Measurements from ENCODE around the gene NACC2.
"Not testable (repeated sequence)": the region's sequence is repeated elsewhere in the genome, so short reads cannot be mapped to it uniquely, and the experiment has no call there.

The NACC2 gene

GRCh38 chr9:135971111-135971766 lies 123.8 kb downstream of the NACC2 start:
- no peak for DNase-seq

DNA sequence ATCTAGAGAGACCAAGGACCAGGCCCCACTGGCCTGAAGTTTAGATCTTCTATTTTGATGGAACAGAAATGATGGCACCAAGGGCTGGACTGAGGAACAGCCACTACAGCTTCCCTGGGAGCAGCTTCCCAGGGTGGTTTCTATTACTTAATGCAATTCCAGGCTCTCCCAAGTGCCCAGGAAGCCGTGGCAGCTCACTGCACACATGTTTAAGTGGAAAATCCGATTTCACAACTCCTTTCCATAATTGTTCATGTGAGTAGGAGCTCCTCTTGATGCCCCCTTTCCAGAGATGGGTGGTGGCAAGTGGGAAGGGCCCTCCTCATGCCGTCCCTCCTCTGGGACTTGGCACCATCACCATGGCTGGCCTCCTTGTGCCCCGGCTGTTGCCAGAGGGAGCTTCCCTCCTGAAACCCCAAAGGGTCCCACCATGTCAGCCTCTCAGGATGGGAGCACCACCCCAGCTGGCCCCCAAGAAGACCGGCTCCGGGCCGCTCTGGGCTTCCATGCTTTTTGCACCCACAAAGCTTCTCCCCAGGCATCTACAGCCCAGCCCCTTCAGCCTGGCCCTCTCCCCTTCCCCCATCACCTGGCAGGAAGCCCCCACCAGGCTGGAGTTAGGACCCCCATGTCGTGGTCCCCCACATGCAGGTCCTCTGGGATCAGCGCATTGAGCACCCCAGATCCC lies 124.8 kb downstream of the NACC2 start:
- no peak for DNase-seq

GRCh38 chr9:135969064-135969683 lies 125.9 kb downstream of the NACC2 start:
- no peak for DNase-seq

GRCh38 chr9:135968601-135969000 lies 126.5 kb downstream of the NACC2 start:
- DNase-seq = no peak

DNA sequence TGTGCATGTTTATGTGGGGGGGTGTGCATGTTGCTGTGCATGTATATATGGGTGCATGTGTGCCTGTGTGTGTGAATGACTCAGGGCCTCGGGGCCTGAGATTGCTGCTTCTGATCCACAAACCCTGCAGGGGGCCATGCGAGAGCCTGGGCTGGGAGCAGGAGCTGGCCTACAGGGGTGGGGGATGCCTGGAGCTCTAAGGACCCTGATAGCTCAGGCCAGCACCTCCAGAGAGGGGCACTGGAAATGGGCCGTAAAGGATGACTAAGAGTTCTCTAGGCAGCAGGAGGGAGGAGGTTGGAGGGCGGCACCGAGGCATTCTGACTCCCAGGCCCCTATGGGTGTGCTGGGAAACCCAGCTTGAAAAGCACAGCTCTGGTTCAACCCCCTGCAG lies 127.0 kb downstream of the NACC2 start:
- no peak for DNase-seq

DNA sequence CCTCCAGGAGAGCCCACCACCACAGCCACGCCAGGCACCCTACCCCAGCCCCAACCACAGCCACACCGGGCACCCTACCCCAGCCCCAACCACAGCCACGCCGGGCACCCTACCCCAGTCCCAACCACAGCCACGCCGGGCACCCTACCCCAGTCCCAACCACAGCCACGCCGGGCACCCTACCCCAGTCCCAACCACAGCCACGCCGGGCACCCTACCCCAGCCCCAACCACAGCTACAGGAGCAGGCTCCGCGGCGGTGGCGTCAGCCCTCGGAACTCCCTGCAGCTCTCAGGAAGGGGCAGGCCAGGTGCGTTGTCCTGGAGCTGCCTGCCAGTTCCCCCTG lies 128.2 kb downstream of the NACC2 start:
- not testable (repeated sequence) for DNase-seq

- DNase-seq = no peak
These were observed 129.8 kb downstream of the NACC2 start for GRCh38 chr9:135965124-135965756.

DNA sequence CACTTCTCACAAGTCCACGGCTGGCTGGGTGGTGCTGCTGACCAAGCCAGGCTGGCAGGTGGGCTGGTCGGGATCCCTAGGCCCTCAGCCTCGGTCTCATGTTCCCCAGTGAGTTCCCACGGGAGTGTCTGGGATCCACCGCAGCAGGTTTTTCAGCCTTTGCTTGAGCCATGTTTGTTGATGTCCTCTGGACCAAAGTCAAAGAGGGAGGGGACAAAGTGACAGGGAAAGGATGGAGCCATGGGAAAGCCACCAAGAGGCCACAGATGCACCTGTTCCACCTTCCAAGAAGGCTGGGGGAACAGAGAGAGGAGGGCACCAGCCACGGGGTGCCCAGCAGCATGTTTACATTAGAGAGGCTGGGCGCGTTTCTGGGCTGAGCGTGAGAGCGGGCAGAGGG lies 131.2 kb downstream of the NACC2 start:
- no peak for DNase-seq

DNA sequence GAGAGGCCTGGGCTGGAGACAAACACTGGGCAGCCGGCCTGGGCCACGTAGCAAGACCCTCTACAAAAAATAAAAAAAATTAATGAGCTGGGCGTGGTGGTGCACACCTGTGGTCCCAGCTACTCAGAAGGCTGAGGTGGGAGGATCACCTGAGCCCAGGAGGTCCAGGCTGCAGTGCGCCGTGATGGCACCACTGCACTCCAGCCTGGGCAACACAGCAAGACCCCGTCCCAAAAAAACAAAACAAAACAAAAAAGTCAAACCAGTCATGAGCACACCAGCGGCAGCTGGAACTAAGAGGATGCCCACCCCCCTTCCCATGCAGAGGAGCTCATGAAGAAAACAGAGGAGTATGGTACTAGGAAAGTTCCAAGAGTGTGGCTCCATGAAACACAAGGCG lies 131.8 kb downstream of the NACC2 start:
- DNase-seq = no peak

- no peak for DNase-seq
These were observed 132.3 kb downstream of the NACC2 start for GRCh38 chr9:135962696-135963307.

DNA sequence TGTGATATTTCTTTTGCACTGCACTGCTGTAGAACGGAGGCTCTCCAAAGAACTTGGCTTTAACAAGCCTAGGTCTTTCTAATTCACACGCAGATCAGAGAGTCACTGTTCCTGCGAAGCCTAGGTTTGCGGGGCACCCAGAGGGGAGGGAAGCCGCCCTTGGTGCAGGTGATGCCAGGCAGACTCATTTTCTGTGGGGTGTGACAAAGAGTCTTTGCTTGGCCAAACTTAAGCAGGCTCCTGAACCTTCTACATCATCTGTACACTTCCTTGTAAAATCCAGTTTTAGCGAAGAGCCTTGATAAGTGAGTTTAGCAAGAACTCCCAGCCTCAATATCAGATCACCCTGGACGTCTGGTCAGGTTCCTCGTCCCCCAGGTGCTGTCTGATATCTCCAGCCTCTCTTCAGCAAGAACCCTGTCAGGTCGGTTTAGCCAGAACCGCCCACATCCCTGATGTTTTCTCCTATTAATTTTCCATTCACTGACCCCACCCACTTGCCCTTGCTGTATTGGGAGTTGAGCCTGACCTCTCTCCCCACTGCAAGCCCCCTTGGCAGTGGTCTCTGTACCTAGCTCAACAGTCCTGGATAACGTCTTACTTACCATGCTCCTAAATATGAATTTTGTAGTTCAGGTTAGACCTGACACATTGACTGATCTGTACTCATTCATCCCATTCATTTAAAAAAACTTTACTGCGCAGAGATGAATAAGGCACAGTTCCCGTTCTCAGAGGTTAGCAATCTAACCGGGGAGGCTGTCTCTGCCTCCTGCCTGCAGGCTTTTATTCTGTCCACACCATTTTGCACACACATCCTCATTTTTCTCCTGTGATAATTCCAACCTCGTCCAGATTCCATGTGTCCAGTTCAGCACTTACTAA lies 133.0 kb downstream of the NACC2 start:
- no peak for DNase-seq

DNA sequence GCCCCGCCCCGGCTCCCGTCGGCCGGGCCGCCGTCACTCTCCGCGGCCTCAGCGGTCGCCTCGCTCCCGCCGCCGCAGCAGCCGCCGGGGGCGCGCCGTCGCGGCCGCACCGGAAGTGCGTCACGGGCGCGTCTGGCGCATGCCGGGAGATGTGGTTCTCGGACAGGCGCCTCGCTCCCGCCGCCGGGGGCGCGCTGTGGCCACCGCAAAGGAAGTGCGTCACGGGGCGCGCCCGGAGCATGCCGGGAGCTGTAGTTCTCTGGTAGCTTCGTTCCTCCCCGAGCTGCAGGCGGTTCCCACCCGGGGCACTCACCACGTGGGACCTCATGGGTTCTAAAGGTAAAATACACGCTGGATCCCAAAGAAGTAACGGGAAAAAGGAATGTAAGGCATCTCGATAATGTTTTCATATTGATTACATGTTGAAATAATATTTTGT lies 133.8 kb downstream of the NACC2 start, which contains the start of gene UBAC1:
UBAC1 (minus strand) TSS at position 97 of the 439 bp plus-strand sequence. CDS start 211 bp downstream, outside the sequence.
- peak; percentile 86 for DNase-seq

GRCh38 chr9:135960411-135961276 lies 134.4 kb downstream of the NACC2 start:
- no peak for DNase-seq

- DNase-seq = no peak
These were observed 135.3 kb downstream of the NACC2 start for GRCh38 chr9:135959814-135960213.

- no peak for DNase-seq
These were observed 136.6 kb downstream of the NACC2 start for GRCh38 chr9:135958485-135958884.

DNA sequence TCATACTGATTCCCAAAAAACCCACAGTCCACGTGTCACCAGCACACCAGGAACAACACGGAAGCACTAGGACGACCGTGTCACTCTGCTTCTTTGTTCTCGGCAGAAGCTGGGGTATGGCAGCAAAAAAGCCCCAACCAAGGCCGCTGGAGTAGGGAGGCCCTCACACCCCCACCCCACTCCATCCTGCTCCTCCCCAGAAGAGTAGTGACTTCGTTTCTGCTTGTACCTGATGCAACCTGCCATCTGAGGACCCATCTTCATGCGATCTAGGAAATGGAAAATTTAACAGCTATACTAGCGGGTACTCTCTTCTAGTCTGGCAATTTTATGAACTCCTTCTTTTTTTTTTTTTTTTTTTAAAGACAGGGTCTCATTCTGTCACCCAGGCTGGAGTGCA lies 137.7 kb downstream of the NACC2 start:
- no peak for DNase-seq

DNA sequence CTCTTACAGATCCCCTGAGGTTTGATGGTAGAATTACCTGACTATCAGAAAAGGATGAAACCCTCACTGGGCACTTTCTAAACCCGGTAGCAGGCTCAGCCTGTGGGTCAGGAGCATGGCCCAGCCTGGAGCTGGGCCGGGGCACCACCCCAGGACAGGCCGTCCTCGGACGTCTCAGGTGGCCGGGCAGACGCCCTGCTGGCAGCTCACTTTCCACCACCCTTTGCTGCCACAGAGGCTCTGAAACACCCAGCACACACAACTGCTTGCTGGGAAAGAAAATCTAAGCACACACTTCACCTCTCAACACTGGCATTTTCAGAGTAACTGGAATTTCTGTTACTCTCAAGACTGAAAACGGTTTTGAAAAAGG lies 138.3 kb downstream of the NACC2 start:
- DNase-seq = no peak

Measured in amniotic stem cell (primary cell).